H1 (cell line): Measurements from ENCODE around the gene CMIP. TPM values are rescaled to one million over a fixed set of nuclear protein-coding genes. Genes with fewer than 3 reads are reported as not detected.
A peak's percentile ranks its signal among the peaks of the same experiment; 100 is the strongest.

ENCODE experiments used
- CTCF ChIA-PET: fragments of 300-600 bp; sonication (Branson Sonifier 250); formaldehyde crosslinking; loops from one replicate; lab custom pipeline; 2021; ENCODE audit not compliant: partially characterized antibody; lab: Charles Lee
- POLR2A ChIA-PET: fragments of 300-600 bp; sonication (Branson Sonifier 250); formaldehyde crosslinking; loops from one replicate; lab custom pipeline; 2021; ENCODE audit warnings: inconsistent platforms; ENCODE audit not compliant: partially characterized antibody; lab: Charles Lee
- DNase-seq, 2 experiments: peaks; one replicate each; pipeline versions ENCODE4 v3.0.0 to v3.0.0-alpha.2; 2010 to 2022; ENCODE audit warnings: low spot score in 2 of 2, low read depth in 1 of 2, mixed read lengths in 1 of 2
- FAIRE-seq: peaks from 2 replicates; lab custom pipeline; 2011; peaks lifted over from hg19 to GRCh38; lab: Jason Lieb, UNC
- H2AFZ ChIP-seq: 2 replicates; pipeline ENCODE4 v1.8.1; 2012; ENCODE audit warnings: low read length, inconsistent platforms
- H2AK5ac ChIP-seq: 2 replicates; pipeline ENCODE4 v1.6.1; 2013; ENCODE audit warnings: low read depth, low read length
- H2BK120ac ChIP-seq: replicated peaks from 2 replicates; pipeline ENCODE3; 2013; ENCODE audit warnings: low read depth, low read length, inconsistent platforms
- H2BK12ac ChIP-seq: 2 replicates; pipeline ENCODE4 v1.6.1; 2013; ENCODE audit warnings: low read depth, low read length
- H2BK15ac ChIP-seq: 2 replicates; pipeline ENCODE4 v1.6.1; 2013; ENCODE audit warnings: low read length
- H2BK20ac ChIP-seq: 2 replicates; pipeline ENCODE4 v1.6.1; 2013; ENCODE audit warnings: low read length
- H2BK5ac ChIP-seq: 2 replicates; pipeline ENCODE4 v1.6.1; 2013; ENCODE audit warnings: low read depth, low read length
- H3K14ac ChIP-seq: 2 replicates; pipeline ENCODE4 v1.6.1; 2013; ENCODE audit warnings: inconsistent platforms; ENCODE audit not compliant: insufficient read length
- H3K18ac ChIP-seq: 2 replicates; pipeline ENCODE4 v1.6.1; 2013; ENCODE audit warnings: low read length; ENCODE audit errors: extremely low read depth
- H3K23ac ChIP-seq: 2 replicates; pipeline ENCODE4 v1.6.1; 2013; ENCODE audit warnings: inconsistent platforms; ENCODE audit not compliant: insufficient read length
- H3K23me2 ChIP-seq: 2 replicates; pipeline ENCODE4 v1.6.1; 2013; ENCODE audit warnings: low read depth, low read length
- H3K27ac ChIP-seq: 2 replicates; pipeline ENCODE4 v1.6.1; 2011; ENCODE audit warnings: low read depth, low read length, inconsistent platforms
- H3K27me3 ChIP-seq, 4 experiments: replicated peaks in 1 of 4; 1 replicate in 1 of 4; 2 replicates in 3 of 4; pipeline versions ENCODE4 v1.6.1 to v1.8.1; 2011 to 2013; ENCODE audit warnings: low read length in 3 of 4, mild to moderate bottlenecking in 3 of 4, inconsistent platforms in 2 of 4, mixed read lengths in 2 of 4, moderate library complexity in 1 of 4; ENCODE audit not compliant: control insufficient read depth in 3 of 4, insufficient read depth in 3 of 4; ENCODE audit errors: extremely low read depth in 1 of 4
- H3K36me3 ChIP-seq, 4 experiments: 2 replicates each; pipeline versions ENCODE4 v1.6.1 to v1.8.1; 2011 to 2013; ENCODE audit warnings: mild to moderate bottlenecking in 4 of 4, low read length in 3 of 4, moderate library complexity in 2 of 4, control low read depth in 1 of 4, inconsistent platforms in 1 of 4; ENCODE audit not compliant: insufficient read depth in 4 of 4, control insufficient read depth in 2 of 4
- H3K4ac ChIP-seq: replicated peaks from 2 replicates; pipeline ENCODE3; 2013; ENCODE audit warnings: low read length, low read depth, mixed read lengths, inconsistent platforms; ENCODE audit not compliant: insufficient read length
- H3K4me1 ChIP-seq, 4 experiments: replicated peaks in 1 of 4; 1 replicate in 1 of 4; 2 replicates in 3 of 4; pipeline versions ENCODE4 v1.6.1 to v1.8.1; 2011 to 2013; ENCODE audit warnings: low read length in 3 of 4, inconsistent platforms in 2 of 4, mixed read lengths in 1 of 4; ENCODE audit not compliant: insufficient read depth in 4 of 4, control insufficient read depth in 3 of 4
- H3K4me2 ChIP-seq, 2 experiments: 2 replicates each; pipeline versions ENCODE4 v1.6.1 to v1.8.1; 2011 to 2013; ENCODE audit warnings: low read depth in 2 of 2, low read length in 2 of 2, control low read depth in 1 of 2, inconsistent platforms in 1 of 2, mild to moderate bottlenecking in 1 of 2; ENCODE audit not compliant: insufficient read depth in 1 of 2
- H3K4me3 ChIP-seq, 4 experiments: fragments of 200-600, 300-600 bp in 1 of 4; sonication (generic), shearing (Covaris generic), sonication (Bioruptor Twin) in 1 of 4; 2 replicates each; pipeline versions ENCODE4 v1.5.1 to v1.8.1; 2011 to 2016; ENCODE audit warnings: low read length in 4 of 4, low read depth in 3 of 4, control low read depth in 2 of 4, inconsistent platforms in 2 of 4, mild to moderate bottlenecking in 2 of 4, mixed read lengths in 1 of 4, moderate library complexity in 1 of 4; ENCODE audit not compliant: insufficient read depth in 2 of 4; ENCODE audit errors: extremely low read depth in 1 of 4
- H3K56ac ChIP-seq: replicated peaks from 2 replicates; pipeline ENCODE3; 2013; ENCODE audit warnings: low read depth, mild to moderate bottlenecking, mixed read lengths, low read length, inconsistent platforms; ENCODE audit not compliant: insufficient read length
- H3K79me1 ChIP-seq: 2 replicates; pipeline ENCODE4 v1.6.1; 2013; ENCODE audit warnings: low read depth, low read length, control low read depth
- H3K79me2 ChIP-seq, 2 experiments: 2 replicates each; pipeline versions ENCODE4 v1.6.1 to v1.8.1; 2012 to 2013; ENCODE audit warnings: low read length in 2 of 2, mild to moderate bottlenecking in 2 of 2, inconsistent platforms in 1 of 2; ENCODE audit not compliant: insufficient read depth in 2 of 2, control insufficient read depth in 1 of 2
- H3K9ac ChIP-seq, 4 experiments: replicated peaks in 1 of 4; 1 replicate in 1 of 4; 2 replicates in 3 of 4; pipeline versions ENCODE4 v1.6.1 to v1.8.1; 2011 to 2013; ENCODE audit warnings: low read depth in 3 of 4, low read length in 3 of 4, control low read depth in 2 of 4, mild to moderate bottlenecking in 2 of 4, moderate library complexity in 2 of 4, inconsistent platforms in 1 of 4; ENCODE audit errors: extremely low read depth in 1 of 4
- H3K9me3 ChIP-seq, 2 experiments: 2 replicates each; pipeline versions ENCODE4 v1.6.1 to v1.8.1; 2012 to 2013; ENCODE audit warnings: mild to moderate bottlenecking in 2 of 2, moderate library complexity in 2 of 2, control low read depth in 1 of 2, inconsistent platforms in 1 of 2, low read depth in 1 of 2, low read length in 1 of 2, mixed read lengths in 1 of 2; ENCODE audit not compliant: insufficient read depth in 2 of 2
- H4K20me1 ChIP-seq, 2 experiments: replicated peaks in 1 of 2; 2 replicates each; pipeline versions ENCODE3 to v1.8.1; 2011 to 2013; ENCODE audit warnings: inconsistent platforms in 2 of 2, low read length in 2 of 2, mild to moderate bottlenecking in 1 of 2; ENCODE audit not compliant: insufficient read depth in 2 of 2, control insufficient read depth in 1 of 2
- H4K5ac ChIP-seq: 2 replicates; pipeline ENCODE4 v1.6.1; 2013; ENCODE audit warnings: low read length, low read depth, mixed read lengths, inconsistent platforms; ENCODE audit not compliant: insufficient read length
- H4K8ac ChIP-seq: 2 replicates; pipeline ENCODE4 v1.8.0; 2013; ENCODE audit warnings: mild to moderate bottlenecking, moderate library complexity, low read length, inconsistent platforms; ENCODE audit not compliant: insufficient read depth; ENCODE audit errors: extremely low read depth
- H4K91ac ChIP-seq: replicated peaks from 2 replicates; pipeline ENCODE3; 2013; ENCODE audit warnings: low read length, mixed read lengths, inconsistent platforms; ENCODE audit not compliant: insufficient read length
- BCL11A ChIP-seq, 2 experiments: IDR thresholded peaks; one replicate each; pipeline ENCODE4 v1.6.1; 2011; ENCODE audit warnings: low read depth in 2 of 2, low read length in 2 of 2, mild to moderate bottlenecking in 2 of 2
- CBX8 ChIP-seq: fragments of 300-800, 300-1000 bp; sonication (generic); IDR thresholded peaks from 2 replicates; pipeline ENCODE4 v1.7.1; 2016; ENCODE audit warnings: low read depth, low read length, borderline replicate concordance
- JUND ChIP-seq: IDR thresholded peaks from 2 replicates; pipeline ENCODE4 v1.6.1; 2011; ENCODE audit warnings: mild to moderate bottlenecking, improper control_type of control experiment, low read length
- POLR2AphosphoS5 ChIP-seq: IDR thresholded peaks from 2 replicates; pipeline ENCODE4 v1.6.1; 2011; ENCODE audit warnings: low read depth, low read length
- RNF2 ChIP-seq: fragments of 200-900, 300-1000 bp; sonication (generic); IDR thresholded peaks from 2 replicates; pipeline ENCODE4 v1.7.1; 2016; ENCODE audit warnings: borderline replicate concordance, low read depth, mild to moderate bottlenecking, antibody characterized with exemption, low read length; ENCODE audit not compliant: poor library complexity, severe bottlenecking; ENCODE audit errors: missing control alignments
- SIRT6 ChIP-seq: IDR thresholded peaks from one replicate; pipeline ENCODE4 v1.7.1; 2012; ENCODE audit warnings: low read length, inconsistent platforms
- SP2 ChIP-seq: IDR thresholded peaks from 2 replicates; pipeline ENCODE4 v1.6.1; 2012; ENCODE audit warnings: mild to moderate bottlenecking, low read length, inconsistent platforms
- TAF1 ChIP-seq: IDR thresholded peaks from 2 replicates; pipeline ENCODE4 v1.6.1; 2011; ENCODE audit warnings: mild to moderate bottlenecking, low read depth, low read length
- WGBS, 2 experiments: shearing (Covaris generic) in 1 of 2; methylation state at CpG; one replicate each; pipeline versions ENCODE4 v1.1.6 to v1.1.7; 2013 to 2015; ENCODE audit warnings: low lambda C conversion rate in 2 of 2, mixed read lengths in 2 of 2, inconsistent platforms in 1 of 2, low coverage in 1 of 2, missing lambda C conversion rate in 1 of 2; ENCODE audit not compliant: insufficient replicate concordance in 2 of 2, insufficient coverage in 1 of 2, insufficient read length in 1 of 2; ENCODE audit errors: extremely low coverage in 1 of 2, missing lambda C conversion rate in 1 of 2; 5-methylcytosine and 5-hydroxymethylcytosine counted together
- polyA plus RNA-seq, 7 experiments: library from polyadenylated mRNA; depleted of rRNA in 3 of 7; stranded (reverse) in 5 of 7; unstranded in 2 of 7; fragments of >200 nt in 5 of 7; fragments of 200-250 nt in 2 of 7; gene quantifications; 1 replicate in 5 of 7; 2 replicates in 1 of 7; 4 replicates in 1 of 7; pipeline versions ENCODE4 v1.2.1 to v1.2.3, GENCODE V29; 2011 to 2013; ENCODE audit warnings: missing spikeins in 2 of 7, mixed read lengths in 2 of 7
- total RNA-seq: library from RNA; stranded (reverse); fragmentation: NEBNext Ultra II Directional; extraction: Animal tissue kit (Norgen Biotek cat#: 25700); gene quantifications from 2 replicates; pipeline ENCODE4 v1.2.1, GENCODE V29; 2021
- TF ChIP-seq, protein P1 (sequence below): IDR thresholded peaks from 2 replicates; pipeline ENCODE4 v1.6.1; 2012; ENCODE audit warnings: low read length, inconsistent platforms

CMIP gene
- total and polyA plus RNA-seq, 2 of the 8 experiments (the other 6 are each of a cell fraction or from before 2014, with no cell fraction given) = 7.9 to 53.2 TPM

DNA sequence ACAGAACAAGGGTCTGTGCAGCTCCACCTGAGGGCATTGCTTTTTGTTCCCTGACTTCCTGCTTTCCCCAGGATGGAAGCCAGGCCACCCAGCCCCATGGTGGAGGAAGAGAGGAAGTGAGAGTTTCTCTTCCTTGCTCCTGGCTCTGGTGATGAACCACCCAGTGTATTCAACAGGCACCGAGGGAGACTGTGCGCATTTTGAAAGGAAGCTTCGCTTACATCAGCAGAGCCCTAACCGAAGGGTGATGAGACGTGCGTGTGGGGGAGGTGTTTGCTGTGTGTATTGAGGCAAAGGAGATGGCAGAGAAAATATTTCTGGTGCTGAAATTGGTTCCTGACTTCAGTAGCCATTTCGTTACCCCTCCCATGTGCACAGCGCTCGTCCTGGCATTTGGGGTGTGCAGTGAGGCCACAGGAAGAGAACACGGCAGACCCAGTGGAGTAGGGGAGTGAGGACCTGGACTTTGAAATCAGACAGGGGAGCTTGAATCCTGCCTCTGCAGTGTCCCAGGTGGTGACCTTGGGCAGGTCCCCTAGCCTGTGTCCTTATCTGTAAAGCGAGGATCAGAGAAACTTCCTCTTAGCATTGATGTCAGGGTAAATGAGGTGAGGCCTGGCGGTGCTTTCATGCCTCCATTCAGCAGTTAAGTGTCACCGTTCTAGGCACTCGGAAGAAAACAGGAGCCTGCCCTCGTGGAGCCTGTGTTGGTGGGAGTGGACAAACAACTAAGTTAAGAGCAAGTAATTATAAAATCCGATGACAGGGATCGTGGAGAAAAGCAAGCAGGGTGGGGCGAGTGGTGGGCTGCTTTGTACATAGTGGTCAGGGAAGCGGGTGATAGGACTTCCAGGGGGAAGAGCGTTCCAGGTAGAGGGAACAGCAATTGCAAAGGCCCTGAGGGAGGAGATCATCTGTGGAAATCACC is 7.4 kb downstream of the CMIP start:
- Histone ChIP-seq H3K9ac (no peak overlapping the region; a peak in 1 of 7 replicates), H3K27ac (no peak overlapping the region), H3K4me3 (no peak overlapping the region), H2BK20ac (no peak overlapping the region), H4K8ac (peak overlapping the region; percentile 9; the same call in 1 of the 2 replicates), H3K18ac (peak overlapping the region; percentile 3; the same call in 1 of the 2 replicates), H3K56ac (no peak overlapping the region), H2BK15ac (peak overlapping the region; percentile 93; the same call in 1 of the 2 replicates), H3K79me1 (peaks cover 64% of the 10 kb centered on the region), H2BK5ac (peak overlapping the region; percentile 73), H3K27me3 (no peaks in the 10 kb centered on the region), H3K4me2 (peak overlapping the region; percentile 2 to 20; a peak in 2 of 4 replicates), H3K23me2 (no peaks in the 10 kb centered on the region; the same call in 1 of the 2 replicates), H3K4ac (no peak overlapping the region), H2BK120ac (no peak overlapping the region), H3K79me2 (peaks cover 36 to 100% of the 10 kb centered on the region in 2 experiments), H2AFZ (no peak overlapping the region), H3K23ac (no peak overlapping the region), H3K14ac (no peak overlapping the region), H2BK12ac (peak overlapping the region; percentile 84; the same call in 1 of the 2 replicates), H3K36me3 (peaks cover 0 to 7% (median 0%) of the 10 kb centered on the region in 4 experiments; a peak in 2 of 8 replicates), H4K5ac (no peak overlapping the region), H3K9me3 (no peaks in the 10 kb centered on the region), H4K20me1 (peaks cover 50 to 76% of the 10 kb centered on the region in 2 experiments), H2AK5ac (peak overlapping the region; percentile 47), H4K91ac (peak overlapping the region; percentile 48), H3K4me1 (peaks cover 4 to 49% (median 27%) of the 10 kb centered on the region in 4 experiments)
- POLR2A ChIA-PET = interaction anchor here (3.3 kb wide), 1 partner anchor 10 kb away, joined by 12 read pairs; no protein-coding TSS in a partner anchor
- FAIRE-seq = no peak
- CTCF ChIA-PET = interaction anchor here (1.3 to 3.3 kb wide), 6 partner anchors 10 to 154 kb away, joined by 3 to 12 read pairs (median 8); no protein-coding TSS in a partner anchor
- 79% methylated on average over 20 of the region's 20 CpGs; no CpG with 5 or more reads in 1 of the 2 experiments for WGBS, 2 experiments
- no peak for DNase-seq
- TF ChIP-seq POLR2AphosphoS5 (no peak), JUND (no peak), CBX8 (no peak), SIRT6 (no peak), BCL11A (IDR thresholded peaks at IDR 0.05; ENCODE audit: low read depth in 2 of 2, low read length in 2 of 2) (no peak), RNF2 (no peak), TAF1 (no peak), SP2 (no peak)
- TF ChIP-seq, protein P1, sequence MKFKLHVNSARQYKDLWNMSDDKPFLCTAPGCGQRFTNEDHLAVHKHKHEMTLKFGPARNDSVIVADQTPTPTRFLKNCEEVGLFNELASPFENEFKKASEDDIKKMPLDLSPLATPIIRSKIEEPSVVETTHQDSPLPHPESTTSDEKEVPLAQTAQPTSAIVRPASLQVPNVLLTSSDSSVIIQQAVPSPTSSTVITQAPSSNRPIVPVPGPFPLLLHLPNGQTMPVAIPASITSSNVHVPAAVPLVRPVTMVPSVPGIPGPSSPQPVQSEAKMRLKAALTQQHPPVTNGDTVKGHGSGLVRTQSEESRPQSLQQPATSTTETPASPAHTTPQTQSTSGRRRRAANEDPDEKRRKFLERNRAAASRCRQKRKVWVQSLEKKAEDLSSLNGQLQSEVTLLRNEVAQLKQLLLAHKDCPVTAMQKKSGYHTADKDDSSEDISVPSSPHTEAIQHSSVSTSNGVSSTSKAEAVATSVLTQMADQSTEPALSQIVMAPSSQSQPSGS = no peak
